ENCODE data around the gene SDF4. TPM values are rescaled to one million over a fixed set of nuclear protein-coding genes. Genes with fewer than 3 reads are reported as not detected.

The SDF4 gene
- total and polyA plus RNA-seq, 2 of the 13 experiments (the other 11 are each of a cell fraction or from before 2014, with no cell fraction given) = 80.8 to 107 TPM

- in situ Hi-C loops (cut with HindIII; ENCODE audit: extremely low pct_ligation_motif_present, low pct_unique_long_range_greater_than_20kb) = no loop called here
- Histone ChIP-seq H3K9me3 (ENCODE audit: low read length) (no peaks in the 10 kb centered on the region), H3K36me3 (replicated peaks in 1 of 2; ENCODE audit: control insufficient read depth in 1 of 2, insufficient read depth in 2 of 2, low read length in 2 of 2) (no peaks in the 10 kb centered on the region), H3K4me1 (ENCODE audit: insufficient read depth, low read length) (peaks cover 22% of the 10 kb centered on the region), H3K27me3 (ENCODE audit: control insufficient read depth in 1 of 2, insufficient read depth in 2 of 2, low read length in 2 of 2) (peaks cover 28 to 60% of the 10 kb centered on the region in 2 experiments; a peak in 4 of 5 replicates), H3K4me3 (replicated peaks in 1 of 3; ENCODE audit: insufficient read depth in 1 of 3, low read depth in 2 of 3, low read length in 3 of 3) (peak overlapping the region in 1 of 3 experiments; percentile 55; a peak in 2 of 6 replicates), H2AFZ (ENCODE audit: low read length) (no peak overlapping the region), H3K9ac (ENCODE audit: insufficient read depth, low read depth, low read length) (no peak overlapping the region), H3K79me2 (ENCODE audit: insufficient read depth, low read length) (no peaks in the 10 kb centered on the region), H3K4me2 (ENCODE audit: low read depth, low read length) (peak overlapping the region; percentile 53), H3K27ac (ENCODE audit: extremely low read length, insufficient read depth, low read length) (no peak overlapping the region), H4K20me1 (ENCODE audit: insufficient read depth, low read length) (no peaks in the 10 kb centered on the region)
- ATAC-seq (no peak), DNase-seq (ENCODE audit: low spot score) (no peak), FAIRE-seq (no peak)
- no CpG with 5 or more reads among the region's 109 CpGs for WGBS (ENCODE audit: low lambda C conversion rate)
- ChIA-PET CTCF (ENCODE audit: low intra/inter-chr PET ratio, low total read pairs) (no interaction called here), POLR2A (no interaction called here)
- intact Hi-C loops (cut with micrococcal nuclease; ENCODE audit: unreplicated experiment) = no loop called here
- TF ChIP-seq RBM22 (optimal IDR thresholded peaks at IDR 0.05; ENCODE audit: low read length) = no peak
- TF ChIP-seq EZH2 (conservative IDR thresholded peaks at IDR 0.05; ENCODE audit: low read depth, low read length) = 0 out of 2 replicates have a peak, but pooled peaks have one; percentile 6
- TF ChIP-seq ZNF704 (CRISPR knock-in tag; IDR thresholded peaks at IDR 0.05; ENCODE audit: borderline replicate concordance) = no peak
- TF ChIP-seq DR1 (CRISPR knock-in tag; IDR thresholded peaks at IDR 0.05) = no peak
- peak; percentile 99 for TF ChIP-seq ZSCAN21 (CRISPR knock-in tag; IDR thresholded peaks at IDR 0.05; ENCODE audit: borderline replicate concordance)
- 0 out of 2 replicates have a peak, but pooled peaks have one; percentile 62 for TF ChIP-seq MTF2 (CRISPR knock-in tag; IDR thresholded peaks at IDR 0.05; ENCODE audit: borderline replicate concordance)
- no peak for TF ChIP-seq ZNF354B (CRISPR knock-in tag; IDR thresholded peaks at IDR 0.05)
- no TSS peak for BruUV-seq (replicated peaks)
Measured at GRCh38 chr1:1200876-1201810, 30.7 kb downstream of the SDF4 start.
